IMR-90 (cell line): ENCODE results near the gene MYH10. TPM values are rescaled to one million over a fixed set of nuclear protein-coding genes. Genes with fewer than 3 reads are reported as not detected.

Experiments used
- ATAC-seq: fragments of 200-7000 bp; cut with Tn5 transposase; 2 replicates; pipeline ENCODE4 v1.9.1; 2020; ENCODE audit warnings: low read depth, mild to moderate bottlenecking, moderate library complexity
- BruUV-seq: library from RNA; stranded (reverse); fragments of 400-500 nt; replicated peaks from 2 replicates; lab custom pipeline; 2021; lab: Mats Ljungman, UMichigan
- CTCF ChIA-PET: fragments of 300-600 bp; formaldehyde crosslinking; extraction: SDS; loops from one replicate; lab custom pipeline; 2021; ENCODE audit warnings: antibody characterized with exemption; lab: Yijun Ruan, JAX
- POLR2A ChIA-PET: fragments of 300-600 bp; sonication (Branson Sonifier 250); formaldehyde crosslinking; loops from one replicate; lab custom pipeline; 2022; ENCODE audit warnings: antibody characterized with exemption; ENCODE audit not compliant: unreplicated experiment; lab: Charles Lee
- DNase-seq: peaks from one replicate; pipeline ENCODE4 v3.0.0; 2013
- H2AFZ ChIP-seq: replicated peaks from 2 replicates; pipeline ENCODE3; 2013; ENCODE audit warnings: low read length, mild to moderate bottlenecking; ENCODE audit not compliant: poor library complexity
- H2AK5ac ChIP-seq: 2 replicates; pipeline ENCODE4 v1.6.1; 2013; ENCODE audit warnings: low read depth, low read length, inconsistent platforms
- H2AK9ac ChIP-seq: replicated peaks from 2 replicates; pipeline ENCODE3; 2013; ENCODE audit warnings: mild to moderate bottlenecking, low read depth, low read length, moderate library complexity; ENCODE audit not compliant: poor library complexity
- H2BK120ac ChIP-seq: 2 replicates; pipeline ENCODE4 v1.6.1; 2013; ENCODE audit warnings: low read depth, low read length, inconsistent platforms
- H2BK15ac ChIP-seq: 3 replicates; pipeline ENCODE4 v1.6.1; 2013; ENCODE audit warnings: low read depth, low read length, inconsistent platforms
- H2BK20ac ChIP-seq: 2 replicates; pipeline ENCODE4 v1.6.1; 2013; ENCODE audit warnings: low read depth, mild to moderate bottlenecking, inconsistent platforms, low read length, moderate library complexity
- H2BK5ac ChIP-seq: 2 replicates; pipeline ENCODE4 v1.6.1; 2013; ENCODE audit warnings: mild to moderate bottlenecking, low read depth, low read length, inconsistent platforms; ENCODE audit not compliant: poor library complexity, severe bottlenecking
- H3K14ac ChIP-seq: replicated peaks from 2 replicates; pipeline ENCODE4 v1.6.1; 2013; ENCODE audit warnings: low read depth, low read length, inconsistent platforms
- H3K18ac ChIP-seq: 2 replicates; pipeline ENCODE4 v1.6.1; 2013; ENCODE audit warnings: low read depth, low read length, control low read depth
- H3K23ac ChIP-seq: 2 replicates; pipeline ENCODE4 v1.6.1; 2013; ENCODE audit warnings: low read depth, low read length, inconsistent platforms
- H3K27ac ChIP-seq: 2 replicates; pipeline ENCODE4 v1.5.1; 2013; ENCODE audit warnings: mild to moderate bottlenecking, control low read depth, low read length; ENCODE audit not compliant: insufficient read depth
- H3K27me3 ChIP-seq: 2 replicates; pipeline ENCODE4 v1.6.1; 2013; ENCODE audit warnings: low read length; ENCODE audit not compliant: control insufficient read depth, insufficient read depth
- H3K36me3 ChIP-seq: 2 replicates; pipeline ENCODE4 v1.6.1; 2013; ENCODE audit warnings: low read length, mixed read lengths; ENCODE audit not compliant: control insufficient read depth, insufficient read depth
- H3K4ac ChIP-seq: 2 replicates; pipeline ENCODE4 v1.6.1; 2013; ENCODE audit warnings: low read depth, low read length, inconsistent platforms
- H3K4me1 ChIP-seq: 2 replicates; pipeline ENCODE4 v1.6.1; 2013; ENCODE audit warnings: low read length, mixed read lengths; ENCODE audit not compliant: control insufficient read depth, insufficient read depth
- H3K4me2 ChIP-seq: 2 replicates; pipeline ENCODE4 v1.6.1; 2013; ENCODE audit warnings: low read depth, mild to moderate bottlenecking, control low read depth, low read length, moderate library complexity
- H3K4me3 ChIP-seq: 2 replicates; pipeline ENCODE4 v1.5.1; 2013; ENCODE audit warnings: low read depth, mild to moderate bottlenecking, control low read depth, low read length, moderate library complexity; ENCODE audit not compliant: insufficient read depth
- H3K56ac ChIP-seq: 2 replicates; pipeline ENCODE4 v1.6.1; 2013; ENCODE audit warnings: low read length, inconsistent platforms; ENCODE audit not compliant: insufficient read depth; ENCODE audit errors: extremely low read depth
- H3K79me1 ChIP-seq, 2 experiments: 2 replicates each; pipeline ENCODE4 v1.6.1; 2013; ENCODE audit warnings: low read length in 2 of 2, inconsistent platforms in 1 of 2, low read depth in 1 of 2
- H3K9ac ChIP-seq: 2 replicates; pipeline ENCODE4 v1.6.1; 2013; ENCODE audit warnings: low read depth, low read length, control low read depth
- H3K9me1 ChIP-seq: 2 replicates; pipeline ENCODE4 v1.6.1; 2013; ENCODE audit warnings: low read length, inconsistent platforms; ENCODE audit not compliant: insufficient read depth
- H3K9me3 ChIP-seq: 2 replicates; pipeline ENCODE4 v1.6.1; 2013; ENCODE audit warnings: low read length; ENCODE audit not compliant: control insufficient read depth, insufficient read depth
- H4K20me1 ChIP-seq: 2 replicates; pipeline ENCODE4 v1.6.1; 2013; ENCODE audit warnings: low read length, inconsistent platforms; ENCODE audit not compliant: insufficient read depth
- H4K5ac ChIP-seq: 2 replicates; pipeline ENCODE4 v1.6.1; 2013; ENCODE audit warnings: mild to moderate bottlenecking, low read depth, low read length, control low read depth
- H4K8ac ChIP-seq, 2 experiments: 2 replicates each; pipeline ENCODE4 v1.6.1; 2013; ENCODE audit warnings: low read depth in 2 of 2, low read length in 2 of 2, control low read depth in 1 of 2, inconsistent platforms in 1 of 2
- H4K91ac ChIP-seq: 2 replicates; pipeline ENCODE4 v1.6.1; 2013; ENCODE audit warnings: low read depth, low read length, inconsistent platforms; ENCODE audit not compliant: insufficient read depth
- BHLHE40 ChIP-seq: fragments of 150-350 bp; IDR thresholded peaks from 2 replicates; pipeline ENCODE4 v1.6.1; 2016; ENCODE audit warnings: mild to moderate bottlenecking, low read depth, low read length
- CEBPB ChIP-seq: IDR thresholded peaks from 2 replicates; pipeline ENCODE4 v1.6.1; 2012; ENCODE audit warnings: low read depth, low read length, improper control_type of control experiment
- CHD1 ChIP-seq: IDR thresholded peaks from 2 replicates; pipeline ENCODE4 v1.6.1; 2012; ENCODE audit warnings: low read depth, low read length, improper control_type of control experiment
- FOS ChIP-seq: fragments of 150-350 bp; IDR thresholded peaks from 2 replicates; pipeline ENCODE4 v1.6.1; 2016; ENCODE audit warnings: low read depth, low read length
- MAFK ChIP-seq: IDR thresholded peaks from 2 replicates; pipeline ENCODE4 v1.6.1; 2012; ENCODE audit warnings: low read depth, low read length, improper control_type of control experiment
- MAZ ChIP-seq: IDR thresholded peaks from 2 replicates; pipeline ENCODE4 v1.6.1; 2012; ENCODE audit warnings: low read depth, mild to moderate bottlenecking, low read length, improper control_type of control experiment, moderate library complexity, borderline replicate concordance
- MXI1 ChIP-seq: IDR thresholded peaks from 2 replicates; pipeline ENCODE4 v1.6.1; 2012; ENCODE audit warnings: low read depth, mild to moderate bottlenecking, low read length, moderate library complexity, borderline replicate concordance
- NFE2L2 ChIP-seq: fragments of 150-350 bp; IDR thresholded peaks from 2 replicates; pipeline ENCODE4 v1.6.1; 2016; ENCODE audit warnings: low read depth, mild to moderate bottlenecking, low read length
- POLR2A ChIP-seq: IDR thresholded peaks from 2 replicates; pipeline ENCODE4 v1.6.1; 2012; ENCODE audit warnings: mild to moderate bottlenecking, low read depth, low read length
- RAD21 ChIP-seq: IDR thresholded peaks from 2 replicates; pipeline ENCODE4 v1.6.1; 2012; ENCODE audit warnings: low read length, improper control_type of control experiment
- RCOR1 ChIP-seq: IDR thresholded peaks from 2 replicates; pipeline ENCODE4 v1.6.1; 2012; ENCODE audit warnings: mild to moderate bottlenecking, low read length, improper control_type of control experiment; ENCODE audit not compliant: insufficient replicate concordance
- RFX5 ChIP-seq: IDR thresholded peaks from 2 replicates; pipeline ENCODE4 v1.8.0; 2012; ENCODE audit warnings: low read depth, mild to moderate bottlenecking, low read length, moderate library complexity
- SMC3 ChIP-seq: fragments of 150-350 bp; IDR thresholded peaks from 2 replicates; pipeline ENCODE4 v1.6.1; 2016; ENCODE audit warnings: low read depth, mild to moderate bottlenecking, antibody characterized with exemption, low read length, moderate library complexity
- WGBS, 2 experiments: methylation state at CpG; one replicate each; pipeline versions ENCODE4 v1.1.5 to v1.1.7; 2013; ENCODE audit warnings: missing lambda C conversion rate in 2 of 2; ENCODE audit not compliant: insufficient read length in 1 of 2; ENCODE audit errors: extremely low coverage in 2 of 2; 5-methylcytosine and 5-hydroxymethylcytosine counted together
- dilution Hi-C: fragments of 300-500 bp; cut with HindIII; formaldehyde crosslinking; loops from one replicate; pipeline ENCODE4 v1.14.3; 2018; ENCODE audit warnings: low sequenced_read_pairs; ENCODE audit not compliant: unreplicated experiment
- in situ Hi-C: fragments of 300-500 bp; cut with MboI; formaldehyde crosslinking; loops from 3 replicates; pipeline ENCODE4 v1.14.3; 2019; ENCODE audit warnings: low sequenced_read_pairs, inconsistent platforms, mixed read lengths
- intact Hi-C: fragments of 100-400 bp; cut with micrococcal nuclease; formaldehyde crosslinking; loops from 2 replicates; pipeline ENCODE4 v1.10.0; 2022
- polyA plus RNA-seq, 3 experiments: library from polyadenylated mRNA; depleted of rRNA; stranded (reverse); fragments of >200 nt; gene quantifications; 2 replicates each; pipeline ENCODE4 v1.2.3, GENCODE V29; 2012; ENCODE audit warnings: low replicate concordance in 1 of 3
- total RNA-seq: library from RNA; depleted of rRNA; stranded (reverse); fragments of >200 nt; gene quantifications from 2 replicates; pipeline ENCODE4 v1.2.3, GENCODE V29; 2012
- TF ChIP-seq, protein P1 (sequence below): fragments of 150-350 bp; IDR thresholded peaks from 2 replicates; pipeline ENCODE4 v1.6.1; 2017; ENCODE audit warnings: mild to moderate bottlenecking, antibody characterized with exemption, low read length, low read depth
- TF ChIP-seq, protein P2 (sequence below): fragments of 150-350 bp; IDR thresholded peaks from 2 replicates; pipeline ENCODE4 v1.6.1; 2016; ENCODE audit warnings: low read depth, mild to moderate bottlenecking, low read length, moderate library complexity, borderline replicate concordance
- TF ChIP-seq, protein P3 (sequence below): conservative IDR thresholded peaks from 2 replicates; pipeline ENCODE4 v1.5.1; 2012; ENCODE audit warnings: mild to moderate bottlenecking, low read depth, low read length, improper control_type of control experiment

The MYH10 gene
- total and polyA plus RNA-seq, 2 of the 4 experiments (the other 2 are of a cell fraction) = 71.2 to 95.2 TPM

DNA sequence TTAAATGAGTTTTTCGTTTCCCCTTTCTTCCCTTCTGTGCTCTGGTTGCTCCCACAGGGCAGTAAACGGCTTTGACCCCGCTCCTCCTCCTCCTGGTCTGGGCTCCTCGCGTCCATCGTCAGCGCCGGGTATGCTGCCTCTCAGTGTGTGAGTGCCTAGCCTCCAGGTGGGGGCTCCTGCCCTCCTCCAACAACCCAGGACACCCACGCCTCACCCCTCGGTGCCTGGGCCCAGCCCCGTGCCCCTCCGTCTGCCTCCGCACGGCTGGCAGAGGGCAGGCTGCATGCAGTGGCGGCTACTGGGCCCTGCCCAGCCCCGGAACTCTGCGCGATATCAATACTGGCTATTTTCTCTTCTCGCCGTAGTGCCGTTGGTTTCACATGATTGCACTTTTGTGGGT lies 163.7 kb downstream of the MYH10 start:
- Histone ChIP-seq H2AFZ (no peak overlapping the region), H2BK20ac (no peak overlapping the region), H4K91ac (no peak overlapping the region), H3K9me1 (peaks cover 12% of the 10 kb centered on the region; the same call in 1 of the 2 replicates), H3K9me3 (no peaks in the 10 kb centered on the region), H4K5ac (no peak overlapping the region), H2BK120ac (no peak overlapping the region), H3K36me3 (peaks cover 66% of the 10 kb centered on the region), H3K4me3 (no peak overlapping the region), H3K56ac (no peak overlapping the region), H2BK15ac (no peak overlapping the region), H3K79me1 (peaks cover 33 to 87% of the 10 kb centered on the region in 2 experiments; a peak in 3 of 4 replicates), H3K4me2 (no peak overlapping the region), H3K9ac (no peak overlapping the region), H3K23ac (no peak overlapping the region), H2BK5ac (no peak overlapping the region), H3K27ac (peak overlapping the region; percentile 14; the same call in 1 of the 2 replicates), H4K8ac (no peak overlapping the region), H3K18ac (no peak overlapping the region), H2AK5ac (no peak overlapping the region), H3K27me3 (no peaks in the 10 kb centered on the region), H3K4ac (no peak overlapping the region), H2AK9ac (no peak overlapping the region), H3K4me1 (peaks cover 13% of the 10 kb centered on the region; the same call in 1 of the 2 replicates), H3K14ac (no peak overlapping the region), H4K20me1 (peaks cover 89% of the 10 kb centered on the region)
- POLR2A ChIA-PET = no interaction called here
- dilution Hi-C loops = no loop called here
- WGBS, 2 experiments = 92% methylated on average over 15 of the region's 21 CpGs; no CpG with 5 or more reads in 1 of the 2 experiments
- DNase-seq = no peak
- intact Hi-C loops = no loop called here
- no TSS peak for BruUV-seq
- CTCF ChIA-PET = no interaction called here
- no peak for ATAC-seq
- TF ChIP-seq FOS (no peak), RFX5 (no peak), SMC3 (no peak), MXI1 (no peak), NFE2L2 (no peak), POLR2A (no peak), MAFK (no peak), MAZ (no peak), RAD21 (no peak), RCOR1 (no peak), BHLHE40 (no peak), CEBPB (no peak), CHD1 (no peak)
- TF ChIP-seq, protein P1, sequence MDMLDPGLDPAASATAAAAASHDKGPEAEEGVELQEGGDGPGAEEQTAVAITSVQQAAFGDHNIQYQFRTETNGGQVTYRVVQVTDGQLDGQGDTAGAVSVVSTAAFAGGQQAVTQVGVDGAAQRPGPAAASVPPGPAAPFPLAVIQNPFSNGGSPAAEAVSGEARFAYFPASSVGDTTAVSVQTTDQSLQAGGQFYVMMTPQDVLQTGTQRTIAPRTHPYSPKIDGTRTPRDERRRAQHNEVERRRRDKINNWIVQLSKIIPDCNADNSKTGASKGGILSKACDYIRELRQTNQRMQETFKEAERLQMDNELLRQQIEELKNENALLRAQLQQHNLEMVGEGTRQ = no peak
- TF ChIP-seq, protein P2, sequence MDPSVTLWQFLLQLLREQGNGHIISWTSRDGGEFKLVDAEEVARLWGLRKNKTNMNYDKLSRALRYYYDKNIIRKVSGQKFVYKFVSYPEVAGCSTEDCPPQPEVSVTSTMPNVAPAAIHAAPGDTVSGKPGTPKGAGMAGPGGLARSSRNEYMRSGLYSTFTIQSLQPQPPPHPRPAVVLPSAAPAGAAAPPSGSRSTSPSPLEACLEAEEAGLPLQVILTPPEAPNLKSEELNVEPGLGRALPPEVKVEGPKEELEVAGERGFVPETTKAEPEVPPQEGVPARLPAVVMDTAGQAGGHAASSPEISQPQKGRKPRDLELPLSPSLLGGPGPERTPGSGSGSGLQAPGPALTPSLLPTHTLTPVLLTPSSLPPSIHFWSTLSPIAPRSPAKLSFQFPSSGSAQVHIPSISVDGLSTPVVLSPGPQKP = no peak
- TF ChIP-seq, protein P3, sequence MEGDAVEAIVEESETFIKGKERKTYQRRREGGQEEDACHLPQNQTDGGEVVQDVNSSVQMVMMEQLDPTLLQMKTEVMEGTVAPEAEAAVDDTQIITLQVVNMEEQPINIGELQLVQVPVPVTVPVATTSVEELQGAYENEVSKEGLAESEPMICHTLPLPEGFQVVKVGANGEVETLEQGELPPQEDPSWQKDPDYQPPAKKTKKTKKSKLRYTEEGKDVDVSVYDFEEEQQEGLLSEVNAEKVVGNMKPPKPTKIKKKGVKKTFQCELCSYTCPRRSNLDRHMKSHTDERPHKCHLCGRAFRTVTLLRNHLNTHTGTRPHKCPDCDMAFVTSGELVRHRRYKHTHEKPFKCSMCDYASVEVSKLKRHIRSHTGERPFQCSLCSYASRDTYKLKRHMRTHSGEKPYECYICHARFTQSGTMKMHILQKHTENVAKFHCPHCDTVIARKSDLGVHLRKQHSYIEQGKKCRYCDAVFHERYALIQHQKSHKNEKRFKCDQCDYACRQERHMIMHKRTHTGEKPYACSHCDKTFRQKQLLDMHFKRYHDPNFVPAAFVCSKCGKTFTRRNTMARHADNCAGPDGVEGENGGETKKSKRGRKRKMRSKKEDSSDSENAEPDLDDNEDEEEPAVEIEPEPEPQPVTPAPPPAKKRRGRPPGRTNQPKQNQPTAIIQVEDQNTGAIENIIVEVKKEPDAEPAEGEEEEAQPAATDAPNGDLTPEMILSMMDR = no peak
- in situ Hi-C loops = no loop called here
